ENCODE data around the gene ST8SIA1.
"Not testable (repeated sequence)": the region's sequence is repeated elsewhere in the genome, so short reads cannot be mapped to it uniquely, and the experiment has no call there.

Gene ST8SIA1

DNA sequence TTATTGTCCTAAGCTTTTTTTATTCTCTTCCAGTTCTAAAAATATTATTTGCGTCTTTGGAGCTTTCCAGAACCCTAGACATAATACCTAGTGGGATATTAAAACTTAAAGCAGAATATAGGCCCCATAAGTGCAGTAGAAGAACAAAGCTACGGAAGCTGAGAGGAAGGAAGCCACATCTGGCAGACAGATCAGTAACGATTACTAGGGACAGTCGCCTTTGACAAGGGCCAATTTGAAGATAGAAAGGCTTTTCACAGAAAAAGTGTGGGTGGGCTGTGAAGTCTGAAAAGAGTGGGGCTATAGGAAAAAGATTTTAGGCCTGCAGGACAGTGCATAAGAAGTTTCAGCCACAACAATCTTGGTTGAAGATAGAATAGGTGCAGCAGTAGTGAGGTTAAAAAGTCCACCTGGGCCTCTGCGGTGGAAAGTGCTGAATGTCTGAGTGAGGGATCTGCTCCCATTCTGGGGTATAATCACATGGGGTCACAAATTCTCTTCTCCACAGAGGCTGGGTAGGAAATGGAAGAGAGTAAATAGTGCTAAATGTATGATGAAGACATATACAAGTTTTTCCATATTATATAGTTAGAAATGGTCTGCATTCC, 174.0 kb downstream of the ST8SIA1 start:
- no peak for DNase-seq

DNA sequence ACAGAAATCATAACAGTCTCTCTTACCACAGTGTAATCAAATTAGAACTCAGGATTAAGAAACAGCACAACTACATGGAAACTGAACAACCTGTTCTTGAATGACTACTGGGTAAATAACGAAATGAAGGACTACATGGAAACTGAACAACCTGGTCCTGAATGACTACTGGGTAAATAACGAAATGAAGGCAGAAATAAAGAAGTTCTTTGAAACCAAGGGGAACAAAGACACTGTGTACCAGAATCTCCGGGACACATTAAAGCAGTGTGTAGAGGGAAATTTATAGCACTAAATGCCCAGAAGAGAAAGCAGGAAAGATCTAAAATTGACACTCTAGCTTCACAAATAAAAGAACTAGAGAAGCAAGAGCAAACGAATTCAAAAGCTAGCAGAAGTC, 185.2 kb downstream of the ST8SIA1 start:
- not testable (repeated sequence) for DNase-seq

DNA sequence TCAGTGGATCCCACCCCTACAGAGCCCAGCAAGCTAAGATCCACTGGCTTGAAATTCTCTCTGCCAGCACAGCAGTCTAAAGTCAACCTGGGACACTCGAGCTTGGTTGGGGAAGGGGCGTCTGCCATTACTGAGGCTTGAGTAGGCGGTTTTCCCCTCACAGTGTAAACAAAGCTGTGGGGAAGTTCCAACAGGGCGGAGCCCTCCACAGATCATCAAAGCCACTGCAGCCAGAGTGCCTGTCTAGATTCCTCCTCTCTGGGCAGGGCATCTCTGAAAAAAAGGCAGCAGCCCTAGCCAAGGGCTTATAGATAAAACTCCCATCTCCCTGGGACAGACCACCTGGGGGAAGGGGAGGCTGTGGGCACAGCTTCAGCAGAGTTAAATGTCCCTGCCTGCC, 187.8 kb downstream of the ST8SIA1 start:
- DNase-seq: not testable (repeated sequence)

Measured in NCI-H524 treated with DMSO at 0.1 percent for 48 hours (cell line).